NB4 (cell line): ENCODE data around the gene MCC.

Experiments
- DNase-seq: peaks from one replicate; pipeline ENCODE4 v3.0.0; 2010; ENCODE audit warnings: low read depth
- H3K4me3 ChIP-seq: one replicate; pipeline ENCODE4 v1.5.1; 2011; ENCODE audit warnings: mild to moderate bottlenecking, low read depth, low read length, moderate library complexity
- MYC ChIP-seq: IDR thresholded peaks from 2 replicates; pipeline ENCODE4 v1.6.1; 2011; ENCODE audit warnings: low read depth, low read length
- POLR2A ChIP-seq: IDR thresholded peaks from 2 replicates; pipeline ENCODE4 v1.6.1; 2011; ENCODE audit warnings: mild to moderate bottlenecking; ENCODE audit not compliant: insufficient read length; ENCODE audit errors: extremely low read depth
- TF ChIP-seq, protein P1 (sequence below): IDR thresholded peaks from one replicate; pipeline ENCODE4 v1.5.1; 2012; ENCODE audit warnings: low read depth, low read length
- TF ChIP-seq, protein P2 (sequence below): IDR thresholded peaks from 2 replicates; pipeline ENCODE4 v1.6.1; 2011; ENCODE audit warnings: low read depth, low read length

Gene MCC

DNA sequence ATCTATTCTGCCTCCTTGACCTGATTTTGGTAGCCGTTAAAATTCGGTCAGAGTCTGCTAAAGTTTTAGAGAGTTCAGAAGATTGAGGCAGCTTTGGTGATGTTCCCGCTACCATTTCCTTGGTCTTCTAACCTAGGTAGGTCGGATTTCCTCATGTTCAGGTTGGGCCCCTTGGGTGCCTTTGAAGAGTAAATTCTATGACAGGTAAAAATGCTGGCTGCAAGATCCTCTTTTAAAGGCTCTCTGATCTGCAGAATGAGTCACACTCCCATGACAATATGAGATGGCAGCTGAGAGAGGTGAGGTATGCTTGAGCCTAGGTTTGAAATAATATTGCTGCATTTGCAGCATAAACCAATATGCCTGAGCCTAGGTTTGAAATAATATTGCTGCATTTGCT is 252.4 kb downstream of the MCC start:
- H3K4me3 ChIP-seq: no peak overlapping the region
- no peak for DNase-seq
- TF ChIP-seq, protein P1, sequence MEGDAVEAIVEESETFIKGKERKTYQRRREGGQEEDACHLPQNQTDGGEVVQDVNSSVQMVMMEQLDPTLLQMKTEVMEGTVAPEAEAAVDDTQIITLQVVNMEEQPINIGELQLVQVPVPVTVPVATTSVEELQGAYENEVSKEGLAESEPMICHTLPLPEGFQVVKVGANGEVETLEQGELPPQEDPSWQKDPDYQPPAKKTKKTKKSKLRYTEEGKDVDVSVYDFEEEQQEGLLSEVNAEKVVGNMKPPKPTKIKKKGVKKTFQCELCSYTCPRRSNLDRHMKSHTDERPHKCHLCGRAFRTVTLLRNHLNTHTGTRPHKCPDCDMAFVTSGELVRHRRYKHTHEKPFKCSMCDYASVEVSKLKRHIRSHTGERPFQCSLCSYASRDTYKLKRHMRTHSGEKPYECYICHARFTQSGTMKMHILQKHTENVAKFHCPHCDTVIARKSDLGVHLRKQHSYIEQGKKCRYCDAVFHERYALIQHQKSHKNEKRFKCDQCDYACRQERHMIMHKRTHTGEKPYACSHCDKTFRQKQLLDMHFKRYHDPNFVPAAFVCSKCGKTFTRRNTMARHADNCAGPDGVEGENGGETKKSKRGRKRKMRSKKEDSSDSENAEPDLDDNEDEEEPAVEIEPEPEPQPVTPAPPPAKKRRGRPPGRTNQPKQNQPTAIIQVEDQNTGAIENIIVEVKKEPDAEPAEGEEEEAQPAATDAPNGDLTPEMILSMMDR: no peak
- TF ChIP-seq, protein P2, sequence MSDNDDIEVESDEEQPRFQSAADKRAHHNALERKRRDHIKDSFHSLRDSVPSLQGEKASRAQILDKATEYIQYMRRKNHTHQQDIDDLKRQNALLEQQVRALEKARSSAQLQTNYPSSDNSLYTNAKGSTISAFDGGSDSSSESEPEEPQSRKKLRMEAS: no peak
- TF ChIP-seq MYC (no peak), POLR2A (no peak)

DNA sequence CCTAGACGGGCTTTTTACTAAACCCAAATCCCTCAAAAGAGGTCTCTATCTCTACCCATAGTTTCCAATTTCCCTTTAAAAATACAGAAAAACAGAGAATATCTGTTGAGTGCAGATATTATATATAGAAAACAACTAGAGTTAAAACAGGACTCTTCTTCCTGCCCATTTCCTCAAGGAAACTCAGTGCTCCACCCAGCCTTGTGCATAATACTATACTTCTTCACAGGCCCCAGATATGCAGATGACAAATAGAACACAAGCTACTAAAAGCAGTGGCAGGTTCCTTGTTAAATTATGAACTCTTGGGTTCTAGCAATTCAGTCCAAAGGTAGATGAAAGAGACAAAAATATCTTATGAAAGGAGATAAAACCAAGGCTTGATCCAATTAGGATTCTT is 253.7 kb downstream of the MCC start:
- no peak overlapping the region for H3K4me3 ChIP-seq
- TF ChIP-seq POLR2A (no peak), MYC (no peak)
- TF ChIP-seq, protein P1: no peak
- TF ChIP-seq, protein P2: no peak
- DNase-seq: no peak

DNA sequence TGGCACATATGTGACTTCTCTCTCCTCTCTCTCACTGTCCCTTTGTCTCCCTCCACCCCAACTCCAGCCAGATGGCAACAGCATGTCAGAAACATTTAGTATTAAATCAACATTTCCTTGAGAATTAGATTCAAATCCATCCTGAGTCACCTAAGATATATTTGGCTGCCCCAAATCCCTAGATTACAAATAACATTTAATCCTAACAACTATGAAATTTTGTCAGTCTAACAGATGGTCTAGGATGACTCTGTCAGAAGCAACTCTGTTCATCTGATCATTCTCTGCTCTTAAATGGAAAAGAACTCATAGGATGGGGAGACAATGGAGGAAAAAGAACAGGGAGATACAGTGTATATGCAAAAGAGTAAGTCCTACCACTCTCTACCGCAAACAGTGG is 254.6 kb downstream of the MCC start:
- no peak for DNase-seq
- H3K4me3 ChIP-seq: no peak overlapping the region
- TF ChIP-seq MYC (no peak), POLR2A (no peak)
- TF ChIP-seq, protein P1: no peak
- TF ChIP-seq, protein P2: no peak

DNA sequence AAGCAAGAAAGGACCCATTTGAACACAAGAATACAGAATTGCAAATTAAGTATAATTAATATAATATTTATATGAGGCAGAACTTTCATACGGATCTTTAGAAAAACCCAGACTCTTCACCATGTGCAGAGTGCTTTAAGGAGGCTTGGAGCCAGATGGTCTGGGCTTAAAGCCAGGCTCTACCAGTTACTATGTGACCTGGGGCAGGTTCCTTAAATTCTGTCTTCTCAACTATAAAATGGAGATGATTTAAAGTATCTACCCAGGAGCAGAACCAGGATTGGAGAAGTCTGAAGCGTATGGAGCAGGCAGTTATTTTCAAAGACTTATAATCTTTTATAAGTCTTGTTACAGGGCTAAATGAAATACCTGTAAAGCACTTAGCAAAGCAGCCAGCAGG is 255.6 kb downstream of the MCC start:
- no peak for DNase-seq

DNA sequence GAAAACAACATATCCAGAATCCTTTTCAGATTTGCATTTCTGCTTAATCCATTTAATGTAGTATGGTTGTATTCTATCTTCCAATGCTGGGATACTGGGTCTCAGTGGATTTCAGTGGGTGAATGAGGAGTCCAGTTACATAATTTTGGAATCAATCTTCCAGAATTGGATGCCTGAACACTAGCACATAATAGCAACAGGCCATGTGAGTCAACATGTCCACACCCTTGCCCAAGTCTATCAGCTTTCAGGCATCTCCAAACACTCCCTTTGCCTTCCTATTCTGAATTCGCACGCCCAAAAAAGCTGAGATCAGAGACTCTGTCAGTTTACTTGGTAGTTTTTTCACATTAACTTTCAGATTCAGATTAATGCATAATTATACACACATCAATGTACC is 256.0 kb downstream of the MCC start:
- no peak overlapping the region for H3K4me3 ChIP-seq
- TF ChIP-seq MYC: no peak
- TF ChIP-seq, protein P2: no peak
- TF ChIP-seq POLR2A: no peak
- TF ChIP-seq, protein P1: no peak
- DNase-seq: no peak

More for the DNA sequence above, 255.6 kb downstream of the MCC start:
- H3K4me3 ChIP-seq: no peak overlapping the region
- TF ChIP-seq, protein P1: no peak
- TF ChIP-seq MYC (no peak), POLR2A (no peak)
- TF ChIP-seq, protein P2: no peak

DNA sequence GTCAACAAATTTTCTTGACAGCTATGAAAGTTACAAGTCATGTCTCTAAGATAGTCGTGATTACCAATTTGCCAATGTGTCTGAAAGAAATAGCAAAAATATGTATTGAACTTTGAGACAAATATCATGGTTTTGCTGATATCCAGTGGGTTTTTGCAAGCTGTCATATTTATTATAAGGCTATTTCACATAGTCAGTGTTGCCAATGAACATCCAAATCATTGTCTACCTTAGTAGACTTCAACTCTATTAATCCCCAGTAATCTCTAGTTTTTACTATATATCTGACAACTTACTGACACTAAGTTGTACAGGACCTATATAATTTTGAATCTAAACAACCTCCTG is 256.6 kb downstream of the MCC start:
- H3K4me3 ChIP-seq: no peak overlapping the region
- no peak for DNase-seq
- TF ChIP-seq, protein P1: no peak
- TF ChIP-seq, protein P2: no peak
- TF ChIP-seq MYC (no peak), POLR2A (no peak)
